ENCODE results near the gene TTLL10.
A peak's percentile ranks its signal among the peaks of the same experiment; 100 is the strongest.

Gene TTLL10

GRCh38 chr1:1225913-1226312, 52.2 kb downstream of the TTLL10 start:
- TF ChIP-seq POLR2A (IDR thresholded peaks at IDR 0.05; ENCODE audit: low read depth, low read length): no peak
- TF ChIP-seq PAX5 (IDR thresholded peaks at IDR 0.05; ENCODE audit: insufficient read depth, low read length, severe bottlenecking): no peak
- no peak for TF ChIP-seq TAF1 (IDR thresholded peaks at IDR 0.05; ENCODE audit: low read depth, low read length)
- no peak for TF ChIP-seq SPI1 (IDR thresholded peaks at IDR 0.05; ENCODE audit: low read depth, low read length)
- no peak for TF ChIP-seq POLR2AphosphoS5 (IDR thresholded peaks at IDR 0.05; ENCODE audit: low read depth, low read length)
- no peak for DNase-seq (ENCODE audit: insufficient read length, low spot score)
- no peak for FAIRE-seq

- TF ChIP-seq POU2F2 (IDR thresholded peaks at IDR 0.05; ENCODE audit: low read depth, low read length) (no peak), POLR2AphosphoS5 (IDR thresholded peaks at IDR 0.05; ENCODE audit: low read depth, low read length) (no peak)
- DNase-seq (ENCODE audit: insufficient read length, low spot score): no peak
- FAIRE-seq: no peak
Measured at GRCh38 chr1:1226566-1227362, 53.1 kb downstream of the TTLL10 start.

- no peak for TF ChIP-seq PAX5 (IDR thresholded peaks at IDR 0.05; ENCODE audit: insufficient read depth, low read length, severe bottlenecking)
- no peak for FAIRE-seq
Measured at GRCh38 chr1:1227386-1227785, 53.7 kb downstream of the TTLL10 start.

GRCh38 chr1:1228187-1228586, 54.5 kb downstream of the TTLL10 start:
- TF ChIP-seq PAX5 (IDR thresholded peaks at IDR 0.05; ENCODE audit: insufficient read depth, low read length, severe bottlenecking) (no peak), POLR2A (IDR thresholded peaks at IDR 0.05; ENCODE audit: low read depth, low read length) (no peak), TAF1 (IDR thresholded peaks at IDR 0.05; ENCODE audit: low read depth, low read length) (no peak), POLR2AphosphoS5 (IDR thresholded peaks at IDR 0.05; ENCODE audit: low read depth, low read length) (no peak), POU2F2 (IDR thresholded peaks at IDR 0.05; ENCODE audit: low read depth, low read length) (no peak), SPI1 (IDR thresholded peaks at IDR 0.05; ENCODE audit: low read depth, low read length) (no peak)
- FAIRE-seq: no peak
- DNase-seq (ENCODE audit: insufficient read length, low spot score): no peak

More at GRCh38 chr1:1227386-1227785, 53.7 kb downstream of the TTLL10 start:
- DNase-seq (ENCODE audit: insufficient read length, low spot score): no peak

GRCh38 chr1:1228596-1229321, 55.1 kb downstream of the TTLL10 start:
- TF ChIP-seq POLR2AphosphoS5 (IDR thresholded peaks at IDR 0.05; ENCODE audit: low read depth, low read length): no peak
- TF ChIP-seq TAF1 (IDR thresholded peaks at IDR 0.05; ENCODE audit: low read depth, low read length): no peak
- TF ChIP-seq POLR2A (IDR thresholded peaks at IDR 0.05; ENCODE audit: low read depth, low read length): no peak
- no peak for TF ChIP-seq SPI1 (IDR thresholded peaks at IDR 0.05; ENCODE audit: low read depth, low read length)
- TF ChIP-seq POU2F2 (IDR thresholded peaks at IDR 0.05; ENCODE audit: low read depth, low read length): no peak
- TF ChIP-seq PAX5 (IDR thresholded peaks at IDR 0.05; ENCODE audit: insufficient read depth, low read length, severe bottlenecking): no peak
- DNase-seq (ENCODE audit: insufficient read length, low spot score) (no peak), FAIRE-seq (no peak)

- FAIRE-seq (no peak), DNase-seq (ENCODE audit: insufficient read length, low spot score) (no peak)
- TF ChIP-seq SPI1 (IDR thresholded peaks at IDR 0.05; ENCODE audit: low read depth, low read length) (no peak), POU2F2 (IDR thresholded peaks at IDR 0.05; ENCODE audit: low read depth, low read length) (no peak), PAX5 (IDR thresholded peaks at IDR 0.05; ENCODE audit: insufficient read depth, low read length, severe bottlenecking) (no peak), POLR2A (IDR thresholded peaks at IDR 0.05; ENCODE audit: low read depth, low read length) (no peak), POLR2AphosphoS5 (IDR thresholded peaks at IDR 0.05; ENCODE audit: low read depth, low read length) (no peak), TAF1 (IDR thresholded peaks at IDR 0.05; ENCODE audit: low read depth, low read length) (no peak)
Measured at GRCh38 chr1:1229770-1230169, 56.1 kb downstream of the TTLL10 start.

- FAIRE-seq: peak; percentile 51
- no peak for DNase-seq (ENCODE audit: insufficient read length, low spot score)
- TF ChIP-seq POLR2AphosphoS5 (IDR thresholded peaks at IDR 0.05; ENCODE audit: low read depth, low read length) (no peak; the same call in 1 of the 2 replicates), TAF1 (IDR thresholded peaks at IDR 0.05; ENCODE audit: low read depth, low read length) (no peak)
Measured at GRCh38 chr1:1230656-1231399, 57.1 kb downstream of the TTLL10 start.

- TF ChIP-seq POLR2AphosphoS5 (IDR thresholded peaks at IDR 0.05; ENCODE audit: low read depth, low read length): peak; percentile 61; the same call in 1 of the 2 replicates
- TF ChIP-seq SPI1 (IDR thresholded peaks at IDR 0.05; ENCODE audit: low read depth, low read length): no peak
- TF ChIP-seq PAX5 (IDR thresholded peaks at IDR 0.05; ENCODE audit: insufficient read depth, low read length, severe bottlenecking): no peak
- peak; percentile 86 for TF ChIP-seq TAF1 (IDR thresholded peaks at IDR 0.05; ENCODE audit: low read depth, low read length)
- TF ChIP-seq POLR2A (IDR thresholded peaks at IDR 0.05; ENCODE audit: low read depth, low read length): peak; percentile 82
- no peak for TF ChIP-seq POU2F2 (IDR thresholded peaks at IDR 0.05; ENCODE audit: low read depth, low read length)
- peak; percentile 100 for DNase-seq (ENCODE audit: insufficient read length, low spot score)
- FAIRE-seq: peak; percentile 100
Measured at GRCh38 chr1:1231400-1232207, 57.9 kb downstream of the TTLL10 start, which contains the start of gene SDF4. TSS of gene SDF4 (minus strand) at chr1:1232001. CDS start at chr1:1228772, 3,229 bp downstream.

- DNase-seq (ENCODE audit: insufficient read length, low spot score) (no peak), FAIRE-seq (peak; percentile 55)
Measured at GRCh38 chr1:1232208-1232795, 58.6 kb downstream of the TTLL10 start, which contains the start of gene B3GALT6. TSS of gene B3GALT6 (plus strand) at chr1:1232237. CDS start at chr1:1232279, 42 bp downstream.

More at GRCh38 chr1:1232208-1232795, 58.6 kb downstream of the TTLL10 start, which contains the start of gene B3GALT6:
- no peak for TF ChIP-seq POU2F2 (IDR thresholded peaks at IDR 0.05; ENCODE audit: low read depth, low read length)
- TF ChIP-seq POLR2AphosphoS5 (IDR thresholded peaks at IDR 0.05; ENCODE audit: low read depth, low read length): 0 out of 2 replicates have a peak, but pooled peaks have one; percentile 6
